Endothelial cell of umbilical vein (primary cell): ENCODE results near the gene B3GALT5. TPM values are rescaled to one million over a fixed set of nuclear protein-coding genes. Genes with fewer than 3 reads are reported as not detected.

Source experiments
- BruUV-seq: library from RNA; stranded (reverse); fragments of 400-500 nt; replicated peaks from 2 replicates; lab custom pipeline; 2021; lab: Mats Ljungman, UMichigan
- CTCF ChIA-PET: fragments of 300-600, 350-600 bp; sonication (Branson Sonifier 250); formaldehyde crosslinking; loops from one replicate; lab custom pipeline; 2021; ENCODE audit warnings: antibody characterized with exemption, inconsistent platforms; lab: Charles Lee
- POLR2A ChIA-PET: fragments of 300-600, 350-600 bp; sonication (Branson Sonifier 250); formaldehyde crosslinking; loops from one replicate; lab custom pipeline; 2021; ENCODE audit warnings: antibody characterized with exemption, inconsistent platforms; lab: Charles Lee
- DNase-seq: peaks from one replicate; pipeline ENCODE4 v3.0.0-alpha.2; 2011; ENCODE audit warnings: low read depth, low spot score
- FAIRE-seq: peaks from 2 replicates; lab custom pipeline; 2011; peaks lifted over from hg19 to GRCh38; lab: Jason Lieb, UNC
- H2AFZ ChIP-seq: 2 replicates; pipeline ENCODE4 v1.6.0; 2012; ENCODE audit warnings: low read depth, low read length, control low read depth, inconsistent platforms
- H3K27ac ChIP-seq: 2 replicates; pipeline ENCODE4 v1.5.1; 2011; ENCODE audit warnings: low read depth, mild to moderate bottlenecking, control low read depth, low read length, moderate library complexity; ENCODE audit not compliant: insufficient read depth
- H3K27me3 ChIP-seq, 2 experiments: 2 replicates each; pipeline versions ENCODE4 v1.6.0 to v1.6.1; 2011; ENCODE audit warnings: low read length in 2 of 2, mixed read lengths in 1 of 2; ENCODE audit not compliant: control insufficient read depth in 2 of 2, insufficient read depth in 2 of 2
- H3K36me3 ChIP-seq, 2 experiments: 2 replicates in 1 of 2; 3 replicates in 1 of 2; pipeline ENCODE4 v1.5.1; 2011; ENCODE audit warnings: low read length in 2 of 2, mild to moderate bottlenecking in 1 of 2, moderate library complexity in 1 of 2; ENCODE audit not compliant: control insufficient read depth in 2 of 2, insufficient read depth in 2 of 2; ENCODE audit errors: extremely low read depth in 1 of 2
- H3K4me1 ChIP-seq: 3 replicates; pipeline ENCODE4 v1.5.1; 2011; ENCODE audit warnings: mild to moderate bottlenecking, low read length; ENCODE audit not compliant: control insufficient read depth, insufficient read depth; ENCODE audit errors: extremely low read depth
- H3K4me2 ChIP-seq: 2 replicates; pipeline ENCODE4 v1.6.1; 2011; ENCODE audit warnings: low read length, control low read depth, mixed read lengths; ENCODE audit not compliant: insufficient read depth
- H3K4me3 ChIP-seq, 3 experiments: fragments of 200-600 bp in 1 of 3; sonication (generic), shearing (Covaris generic) in 1 of 3; replicated peaks in 1 of 3; 2 replicates each; pipeline ENCODE4 v1.5.1; 2011 to 2016; ENCODE audit warnings: control low read depth in 3 of 3, low read length in 3 of 3, mild to moderate bottlenecking in 2 of 3, inconsistent platforms in 1 of 3, low read depth in 1 of 3, moderate library complexity in 1 of 3; ENCODE audit not compliant: insufficient read depth in 1 of 3
- H3K79me2 ChIP-seq: 2 replicates; pipeline ENCODE4 v1.6.0; 2012; ENCODE audit warnings: low read length, inconsistent platforms; ENCODE audit not compliant: control insufficient read depth, insufficient read depth
- H3K9ac ChIP-seq: replicated peaks from 2 replicates; pipeline ENCODE3; 2011; ENCODE audit warnings: low read length, control low read depth; ENCODE audit not compliant: insufficient read depth; ENCODE audit errors: extremely low read depth
- H3K9me1 ChIP-seq: replicated peaks from 3 replicates; pipeline ENCODE4 v1.6.0; 2011; ENCODE audit warnings: mild to moderate bottlenecking, low read length; ENCODE audit not compliant: control insufficient read depth, insufficient read depth; ENCODE audit errors: extremely low read depth
- H3K9me3 ChIP-seq: replicated peaks from 2 replicates; pipeline ENCODE4 v1.5.1; 2012; ENCODE audit warnings: low read length, inconsistent platforms; ENCODE audit not compliant: control insufficient read depth, insufficient read depth
- H4K20me1 ChIP-seq: replicated peaks from 2 replicates; pipeline ENCODE3; 2011; ENCODE audit warnings: mild to moderate bottlenecking, low read length; ENCODE audit not compliant: control insufficient read depth, insufficient read depth; ENCODE audit errors: extremely low read depth
- EZH2 ChIP-seq: IDR thresholded peaks from 2 replicates; pipeline ENCODE4 v1.6.1; 2012; ENCODE audit warnings: borderline replicate concordance, low read depth, mild to moderate bottlenecking, moderate library complexity, low read length, inconsistent platforms; ENCODE audit not compliant: severe bottlenecking
- FOS ChIP-seq: IDR thresholded peaks from 2 replicates; pipeline ENCODE4 v1.6.1; 2011; ENCODE audit warnings: mild to moderate bottlenecking, low read length, moderate library complexity, borderline replicate concordance; ENCODE audit not compliant: insufficient read depth
- GATA2 ChIP-seq: IDR thresholded peaks from 2 replicates; pipeline ENCODE4 v1.7.0; 2011; ENCODE audit warnings: low read depth, mild to moderate bottlenecking, moderate library complexity, mixed read lengths, low read length; ENCODE audit not compliant: insufficient read length, insufficient read depth
- JUN ChIP-seq: IDR thresholded peaks from 2 replicates; pipeline ENCODE4 v1.6.1; 2011; ENCODE audit warnings: borderline replicate concordance, low read depth; ENCODE audit not compliant: insufficient read length, insufficient read depth
- MYC ChIP-seq: IDR thresholded peaks from one replicate; pipeline ENCODE4 v1.6.1; 2011; ENCODE audit warnings: mild to moderate bottlenecking, low read depth, low read length
- POLR2A ChIP-seq: IDR thresholded peaks from 2 replicates; pipeline ENCODE4 v1.6.1; 2012; ENCODE audit warnings: low read depth, mild to moderate bottlenecking, control low read depth, low read length
- POLR2AphosphoS5 ChIP-seq: IDR thresholded peaks from 2 replicates; pipeline ENCODE4 v1.6.1; 2012; ENCODE audit warnings: low read depth, mild to moderate bottlenecking, control low read depth, low read length, moderate library complexity; ENCODE audit not compliant: insufficient read depth
- dilution Hi-C: fragments of 300-500 bp; cut with MboI; formaldehyde crosslinking; loops from one replicate; pipeline ENCODE4 v1.15.0; 2019; ENCODE audit warnings: low sequenced_read_pairs; ENCODE audit not compliant: extremely low pct_ligation_motif_present
- intact Hi-C: fragments of 100-400 bp; cut with micrococcal nuclease; formaldehyde crosslinking; loops from one replicate; pipeline ENCODE4 v1.10.0; 2022
- polyA plus RNA-seq, 4 experiments: library from polyadenylated mRNA; depleted of rRNA in 3 of 4; stranded (reverse) in 3 of 4; unstranded in 1 of 4; fragments of >200 nt; gene quantifications; 2 replicates each; pipeline versions ENCODE4 v1.2.1 to v1.2.3, GENCODE V29; 2011 to 2012; ENCODE audit warnings: missing spikeins in 1 of 4
- total RNA-seq: library from RNA; stranded (reverse); gene quantifications from 2 replicates; pipeline ENCODE4 v1.2.3, GENCODE V29; 2021
- TF ChIP-seq, protein P1 (sequence below): IDR thresholded peaks from 2 replicates; pipeline ENCODE4 v1.6.1; 2011; ENCODE audit not compliant: insufficient read depth, insufficient read length
- TF ChIP-seq, protein P2 (sequence below), 2 donors: IDR thresholded peaks; 1 replicate in 1 of 2; 2 replicates in 1 of 2; pipeline ENCODE4 v1.5.1; 2011; ENCODE audit warnings: low read length in 2 of 2, mild to moderate bottlenecking in 2 of 2, moderate library complexity in 2 of 2, control low read depth in 1 of 2, inconsistent platforms in 1 of 2, low read depth in 1 of 2; ENCODE audit not compliant: insufficient read depth in 1 of 2; ENCODE audit errors: extremely low read depth in 1 of 2

The B3GALT5 gene
- total and polyA plus RNA-seq, 2 donors (not counting 3 experiments of a cell fraction or from before 2014, with no cell fraction given), result 0.04 TPM; not detected in 1

DNA sequence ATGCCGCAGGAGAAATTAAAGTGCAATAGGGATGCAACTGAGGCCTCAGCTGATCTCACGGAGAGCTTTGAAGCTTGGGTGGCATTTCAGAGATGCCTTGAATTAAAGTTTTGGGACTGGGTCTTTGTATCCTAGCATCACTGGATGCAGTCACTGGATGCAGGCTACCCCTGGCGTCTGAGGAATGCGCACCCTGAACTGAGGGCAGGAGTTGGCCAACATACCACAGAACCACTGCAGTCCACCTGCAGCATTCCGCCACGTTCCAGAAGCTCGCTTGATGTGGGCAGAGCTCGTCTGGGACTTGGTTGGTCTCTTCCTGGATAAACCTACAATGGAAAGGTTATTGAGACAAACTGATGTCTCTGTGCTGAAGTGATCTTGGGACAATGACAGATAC is 98.1 kb downstream of the B3GALT5 start:
- H3K4me3 ChIP-seq, result no peak overlapping the region
- no peaks in the 10 kb centered on the region for H3K4me1 ChIP-seq
- no peaks in the 10 kb centered on the region for H3K79me2 ChIP-seq
- FAIRE-seq (no peak), DNase-seq (no peak)
- ChIA-PET CTCF (interaction anchor here (1.0 kb wide), 1 partner anchor 193 kb away, joined by 3 read pairs; no protein-coding TSS in a partner anchor), POLR2A (no interaction called here)
- H3K9ac ChIP-seq, result no peak overlapping the region
- H3K36me3 ChIP-seq, result no peaks in the 10 kb centered on the region
- intact Hi-C loops, result loop anchor here (10.0 kb wide), 1 partner anchor 66 kb away; no protein-coding TSS in a partner anchor
- H3K9me3 ChIP-seq, result no peaks in the 10 kb centered on the region
- BruUV-seq, result no TSS peak
- H3K27me3 ChIP-seq, result no peaks in the 10 kb centered on the region
- H3K4me2 ChIP-seq, result no peak overlapping the region
- H3K27ac ChIP-seq, result no peak overlapping the region
- no peaks in the 10 kb centered on the region for H4K20me1 ChIP-seq
- TF ChIP-seq, protein P1, sequence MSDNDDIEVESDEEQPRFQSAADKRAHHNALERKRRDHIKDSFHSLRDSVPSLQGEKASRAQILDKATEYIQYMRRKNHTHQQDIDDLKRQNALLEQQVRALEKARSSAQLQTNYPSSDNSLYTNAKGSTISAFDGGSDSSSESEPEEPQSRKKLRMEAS, result no peak
- TF ChIP-seq FOS (no peak), POLR2A (no peak), MYC (no peak), GATA2 (no peak), JUN (no peak), POLR2AphosphoS5 (no peak), EZH2 (no peak)
- TF ChIP-seq, protein P2, sequence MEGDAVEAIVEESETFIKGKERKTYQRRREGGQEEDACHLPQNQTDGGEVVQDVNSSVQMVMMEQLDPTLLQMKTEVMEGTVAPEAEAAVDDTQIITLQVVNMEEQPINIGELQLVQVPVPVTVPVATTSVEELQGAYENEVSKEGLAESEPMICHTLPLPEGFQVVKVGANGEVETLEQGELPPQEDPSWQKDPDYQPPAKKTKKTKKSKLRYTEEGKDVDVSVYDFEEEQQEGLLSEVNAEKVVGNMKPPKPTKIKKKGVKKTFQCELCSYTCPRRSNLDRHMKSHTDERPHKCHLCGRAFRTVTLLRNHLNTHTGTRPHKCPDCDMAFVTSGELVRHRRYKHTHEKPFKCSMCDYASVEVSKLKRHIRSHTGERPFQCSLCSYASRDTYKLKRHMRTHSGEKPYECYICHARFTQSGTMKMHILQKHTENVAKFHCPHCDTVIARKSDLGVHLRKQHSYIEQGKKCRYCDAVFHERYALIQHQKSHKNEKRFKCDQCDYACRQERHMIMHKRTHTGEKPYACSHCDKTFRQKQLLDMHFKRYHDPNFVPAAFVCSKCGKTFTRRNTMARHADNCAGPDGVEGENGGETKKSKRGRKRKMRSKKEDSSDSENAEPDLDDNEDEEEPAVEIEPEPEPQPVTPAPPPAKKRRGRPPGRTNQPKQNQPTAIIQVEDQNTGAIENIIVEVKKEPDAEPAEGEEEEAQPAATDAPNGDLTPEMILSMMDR (IDR thresholded peaks at IDR 0.05; ENCODE audit: extremely low read depth in 1 of 2, insufficient read depth in 1 of 2, low read depth in 1 of 2, low read length in 2 of 2), result no peak
- dilution Hi-C loops, result loop anchor here (25.0 kb wide), 1 partner anchor 199 kb away; no protein-coding TSS in a partner anchor
- H3K9me1 ChIP-seq, result no peaks in the 10 kb centered on the region
- H2AFZ ChIP-seq, result no peak overlapping the region
